C4-2B (cell line): ENCODE results near the gene KRT40.

Source experiments
- ZFX ChIP-seq: fragments of 450-650 bp; IDR thresholded peaks from 2 replicates; pipeline ENCODE4 v1.6.1; 2017
- TF ChIP-seq, protein P1 (sequence below): fragments of 450-650 bp; conservative IDR thresholded peaks from 2 replicates; pipeline ENCODE4 v1.5.1; 2017; ENCODE audit warnings: mild to moderate bottlenecking

DNA sequence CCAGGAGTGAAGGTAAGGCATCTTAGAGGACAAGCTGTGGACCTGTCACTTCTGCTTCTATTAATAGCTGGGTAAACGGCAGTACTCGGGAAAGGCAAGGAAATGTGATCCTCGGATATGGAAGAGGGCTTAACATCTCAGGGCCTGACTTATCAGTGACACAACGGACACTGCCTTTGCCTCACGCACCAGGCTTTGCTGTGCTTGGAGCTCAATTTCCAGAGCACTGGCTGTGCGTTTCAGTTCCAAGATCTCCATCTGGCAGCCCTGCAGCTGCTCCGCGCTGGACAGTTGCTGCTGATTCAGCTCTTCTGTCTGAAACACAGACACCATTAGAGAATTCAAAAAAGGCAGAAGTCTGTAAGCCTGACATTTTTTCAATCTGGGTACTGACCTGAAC, 3.5 kb downstream of the KRT40 start:
- TF ChIP-seq, protein P1, sequence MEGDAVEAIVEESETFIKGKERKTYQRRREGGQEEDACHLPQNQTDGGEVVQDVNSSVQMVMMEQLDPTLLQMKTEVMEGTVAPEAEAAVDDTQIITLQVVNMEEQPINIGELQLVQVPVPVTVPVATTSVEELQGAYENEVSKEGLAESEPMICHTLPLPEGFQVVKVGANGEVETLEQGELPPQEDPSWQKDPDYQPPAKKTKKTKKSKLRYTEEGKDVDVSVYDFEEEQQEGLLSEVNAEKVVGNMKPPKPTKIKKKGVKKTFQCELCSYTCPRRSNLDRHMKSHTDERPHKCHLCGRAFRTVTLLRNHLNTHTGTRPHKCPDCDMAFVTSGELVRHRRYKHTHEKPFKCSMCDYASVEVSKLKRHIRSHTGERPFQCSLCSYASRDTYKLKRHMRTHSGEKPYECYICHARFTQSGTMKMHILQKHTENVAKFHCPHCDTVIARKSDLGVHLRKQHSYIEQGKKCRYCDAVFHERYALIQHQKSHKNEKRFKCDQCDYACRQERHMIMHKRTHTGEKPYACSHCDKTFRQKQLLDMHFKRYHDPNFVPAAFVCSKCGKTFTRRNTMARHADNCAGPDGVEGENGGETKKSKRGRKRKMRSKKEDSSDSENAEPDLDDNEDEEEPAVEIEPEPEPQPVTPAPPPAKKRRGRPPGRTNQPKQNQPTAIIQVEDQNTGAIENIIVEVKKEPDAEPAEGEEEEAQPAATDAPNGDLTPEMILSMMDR = no peak
- TF ChIP-seq ZFX = no peak
